NCI-H2196 treated with DMSO at 0.1 percent for 48 hours (cell line): ENCODE data around the gene KBTBD13.

ENCODE experiments used
- DNase-seq: peaks from one replicate; lab custom pipeline; 2025; ENCODE audit not compliant: unreplicated experiment; lab: John Stamatoyannopoulos, UW

KBTBD13 gene

DNA sequence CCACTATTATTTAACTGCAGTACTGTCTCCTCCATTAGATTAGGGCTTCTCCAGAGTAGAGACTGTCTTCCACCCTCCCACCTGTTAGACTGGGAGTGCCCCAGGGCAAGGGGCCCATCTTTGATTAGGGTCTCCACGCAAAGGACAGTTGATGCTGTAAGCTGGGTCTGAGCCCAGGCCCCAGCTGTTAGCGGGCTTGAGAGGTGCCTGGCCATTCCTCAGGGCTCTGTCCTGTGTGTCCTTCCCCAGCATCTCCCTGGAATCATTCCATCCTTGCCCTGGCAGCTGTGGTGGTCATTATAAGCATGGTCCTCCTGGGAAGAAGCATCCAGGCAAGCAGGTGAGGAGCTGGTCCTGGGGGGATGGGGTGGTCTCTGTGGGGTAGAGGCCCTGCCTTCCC, 25.3 kb upstream of the KBTBD13 start:
- DNase-seq = no peak

DNA sequence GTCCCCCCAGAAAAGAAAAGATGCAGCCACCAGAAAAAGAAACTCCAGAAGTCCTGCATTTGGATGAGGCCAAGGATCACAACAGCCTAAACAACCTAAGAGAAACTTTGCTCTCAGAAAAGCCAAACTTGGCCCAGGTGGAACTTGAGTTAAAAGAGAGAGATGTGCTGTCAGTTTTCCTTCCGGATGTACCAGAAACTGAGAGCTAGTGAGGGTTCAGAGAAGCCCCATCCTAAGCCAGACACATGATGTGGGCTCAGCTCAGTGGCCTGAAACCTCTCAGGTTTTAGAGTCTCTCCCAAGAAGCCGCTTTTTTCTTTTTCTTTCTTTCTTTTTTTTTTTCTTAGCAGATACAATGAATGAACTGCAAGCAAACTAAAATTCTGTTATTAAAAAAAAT, 23.6 kb upstream of the KBTBD13 start:
- DNase-seq = no peak

DNA sequence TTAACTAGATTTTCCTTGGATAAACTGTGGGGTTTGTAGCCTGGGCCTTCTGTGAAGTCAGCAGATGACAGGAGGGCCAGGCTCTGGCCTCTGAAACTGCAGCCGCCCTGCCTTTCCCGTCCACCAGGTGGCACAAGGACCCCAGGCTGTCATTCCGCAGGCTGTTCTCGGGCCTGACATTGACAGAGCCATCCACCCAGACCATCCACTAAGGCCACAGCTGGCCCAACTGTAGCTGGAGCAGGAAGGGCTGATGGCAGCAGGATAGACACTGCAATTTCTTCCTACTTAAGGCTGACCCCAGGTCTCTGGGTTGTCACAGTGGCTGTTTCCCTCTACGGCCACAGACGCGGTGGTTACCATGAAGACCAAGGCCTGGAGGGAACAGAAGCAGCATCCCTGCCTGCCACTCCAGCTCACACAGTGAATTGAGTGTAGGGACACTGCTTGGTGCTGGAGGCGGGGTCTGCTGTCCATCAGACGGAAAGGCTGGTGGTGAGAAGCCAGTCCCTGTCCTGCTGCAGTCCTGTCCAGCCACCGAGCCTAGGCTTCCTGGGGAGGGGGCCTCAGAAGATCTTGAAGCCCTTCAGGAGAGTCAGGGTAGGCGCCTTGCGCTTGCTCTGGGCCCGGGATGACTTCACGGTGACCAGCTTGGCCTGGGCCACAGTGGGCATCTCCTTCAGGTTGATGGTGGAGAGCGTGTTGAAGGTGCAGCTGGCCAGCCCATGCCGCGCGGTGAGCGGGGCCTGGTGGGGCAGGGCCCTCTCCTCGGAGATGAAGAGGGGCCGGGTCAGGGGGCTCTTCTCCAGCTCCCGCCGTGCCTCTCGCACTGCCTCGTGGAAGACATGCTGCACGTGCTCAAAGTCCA, 22.0 kb upstream of the KBTBD13 start:
- peak; percentile 35 for DNase-seq

- DNase-seq = no peak
These were observed 21.2 kb upstream of the KBTBD13 start for GRCh38 chr15:65055201-65055870.

GRCh38 chr15:65056106-65056505, 20.4 kb upstream of the KBTBD13 start:
- DNase-seq = no peak

DNA sequence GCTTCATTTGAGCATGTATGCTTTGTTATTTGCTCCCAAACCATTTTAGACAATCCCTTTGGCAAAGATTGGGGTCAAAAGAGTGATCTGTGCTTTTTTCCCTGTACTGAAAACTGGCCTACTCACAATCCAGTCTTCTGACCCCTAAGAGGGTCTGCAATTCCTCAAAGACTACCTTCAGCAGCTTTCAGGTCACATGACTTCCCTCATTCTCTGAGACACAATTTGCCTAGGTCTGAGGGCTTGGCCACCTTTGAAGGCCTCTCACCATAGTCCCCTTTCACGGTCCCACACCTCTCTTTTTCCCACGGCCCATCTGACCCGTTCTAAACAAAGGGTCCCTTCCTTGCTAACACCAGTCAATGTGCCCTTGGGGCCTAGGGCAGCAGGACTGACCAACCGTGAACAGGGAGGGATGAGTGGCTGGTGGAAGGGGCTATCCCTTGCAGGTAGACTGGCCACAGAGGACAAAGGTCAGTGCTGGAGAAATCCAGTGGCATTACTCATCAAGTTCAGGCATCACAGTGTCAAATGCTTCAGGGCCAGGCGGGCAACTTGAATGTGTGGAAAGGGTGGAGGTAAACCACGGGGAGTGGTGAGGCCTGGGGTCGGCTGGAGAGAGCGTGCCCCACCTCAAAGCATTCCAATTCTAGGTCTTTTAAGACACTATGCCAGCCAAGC, 19.5 kb upstream of the KBTBD13 start:
- no peak for DNase-seq

- DNase-seq = no peak
These were observed 19.0 kb upstream of the KBTBD13 start for GRCh38 chr15:65057549-65057940.

- no peak for DNase-seq
These were observed 17.9 kb upstream of the KBTBD13 start for GRCh38 chr15:65058394-65059368.

DNA sequence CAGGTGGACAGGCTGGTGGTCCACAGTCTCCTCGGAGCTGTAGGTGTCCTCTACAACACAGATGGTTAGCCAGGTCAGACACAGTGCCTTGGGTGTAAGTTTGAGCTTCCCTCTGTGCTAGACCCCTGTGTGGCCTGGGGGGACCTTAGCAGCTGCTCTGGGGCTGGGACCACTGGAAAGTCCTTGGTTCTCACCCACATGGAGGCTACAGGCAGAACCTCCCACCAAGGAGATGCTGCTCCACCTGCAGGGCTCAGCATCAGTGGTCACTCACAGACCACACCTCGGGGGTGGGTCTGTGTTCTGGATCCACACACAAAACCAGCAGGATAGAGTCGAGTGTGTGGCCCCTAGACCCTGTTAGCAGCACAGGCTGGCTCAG, 17.2 kb upstream of the KBTBD13 start:
- DNase-seq = no peak

DNA sequence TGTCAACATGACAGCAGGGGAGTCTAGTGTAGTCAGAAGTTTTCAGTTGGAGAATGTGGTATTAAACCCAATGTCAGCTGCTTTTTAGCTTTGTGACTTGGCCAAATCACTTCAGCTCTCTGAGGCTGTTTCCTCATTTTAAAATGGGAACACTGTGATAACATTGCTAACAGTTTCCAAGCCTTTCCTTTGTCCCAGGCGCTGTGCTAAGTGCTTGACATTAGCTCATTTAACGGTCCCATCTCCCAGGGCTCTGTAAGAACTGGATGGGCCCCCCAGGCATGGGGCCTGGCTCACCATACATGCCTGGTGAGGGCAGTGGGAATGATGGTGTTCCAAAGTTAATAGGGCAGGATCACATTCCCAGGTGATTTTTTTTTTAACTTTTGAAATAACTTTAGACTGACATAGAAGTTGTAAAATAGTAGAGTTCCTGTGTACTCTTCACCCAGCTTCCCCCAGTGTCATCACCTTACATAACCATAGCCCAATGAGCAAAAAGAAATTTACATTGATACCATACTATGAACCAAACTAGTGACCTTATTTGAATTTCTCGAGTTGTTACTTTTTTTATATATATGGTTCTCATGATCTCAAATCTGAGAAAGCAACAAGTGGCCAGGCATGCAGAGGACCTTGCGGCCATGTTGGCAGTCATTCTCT, 16.5 kb upstream of the KBTBD13 start:
- no peak for DNase-seq

GRCh38 chr15:65060641-65061397, 15.7 kb upstream of the KBTBD13 start:
- DNase-seq = no peak

DNA sequence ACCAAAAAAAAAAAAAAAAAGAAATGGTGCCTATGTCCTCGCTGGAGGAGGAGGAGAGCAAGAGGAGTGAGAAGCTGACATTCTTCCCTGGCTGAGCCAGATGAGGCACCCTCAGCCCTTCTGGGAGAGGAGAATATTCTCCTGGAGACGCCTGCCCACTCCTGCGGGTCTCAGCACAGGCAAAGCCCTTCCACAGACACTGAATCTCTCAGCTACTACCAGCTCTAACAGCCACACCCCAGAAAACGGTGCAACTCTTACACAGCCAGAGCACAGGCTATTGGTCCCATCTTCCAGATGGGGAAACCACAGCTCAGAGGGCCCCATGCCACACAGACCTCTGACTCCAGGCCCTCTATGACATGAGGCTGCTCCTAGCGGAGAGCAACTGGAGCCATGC, 14.5 kb upstream of the KBTBD13 start:
- no peak for DNase-seq

- no peak for DNase-seq
These were observed 13.8 kb upstream of the KBTBD13 start for GRCh38 chr15:65062726-65063125.

- DNase-seq = no peak
These were observed 10.4 kb upstream of the KBTBD13 start for GRCh38 chr15:65066001-65066634.

- no peak for DNase-seq
These were observed 9.8 kb upstream of the KBTBD13 start for GRCh38 chr15:65066635-65067316.

DNA sequence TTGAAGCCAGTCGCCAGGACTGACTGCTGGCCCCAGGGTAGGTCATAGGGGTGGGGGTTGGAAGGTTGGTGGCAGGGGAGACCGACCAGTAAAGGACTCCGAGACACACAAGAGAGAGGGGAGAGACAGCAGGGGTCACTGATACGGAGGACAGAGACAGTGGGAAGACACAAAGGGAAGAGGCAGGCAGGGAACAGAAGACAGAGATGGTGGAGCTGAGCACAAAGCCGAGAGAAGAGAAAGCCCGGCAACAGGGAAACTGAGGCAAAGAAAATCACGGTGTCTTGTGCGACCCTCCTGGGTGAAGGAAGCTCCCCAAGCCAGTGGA, 9.3 kb upstream of the KBTBD13 start:
- DNase-seq = no peak

- DNase-seq = no peak
These were observed 8.7 kb upstream of the KBTBD13 start, which contains the start of gene RASL12 for GRCh38 chr15:65067645-65068402. Gene RASL12 (minus strand): TSS chr15:65067991. CDS start chr15:65067835, 156 bp downstream.

GRCh38 chr15:65068403-65068788, 8.2 kb upstream of the KBTBD13 start:
- no peak for DNase-seq
